HG02884 (cell line): ENCODE measurements around the gene SLC36A2.
A peak's percentile ranks its signal among the peaks of the same experiment; 100 is the strongest.
"Not testable (repeated sequence)": the region's sequence is repeated elsewhere in the genome, so short reads cannot be mapped to it uniquely, and the experiment has no call there.

Source experiments
- ATAC-seq: cut with Tn5 transposase; IDR thresholded peaks from one replicate; pipeline ENCODE4 v1.9.1; 2021; ENCODE audit warnings: mild to moderate bottlenecking, moderate library complexity; ENCODE audit not compliant: unreplicated experiment

SLC36A2 gene

DNA sequence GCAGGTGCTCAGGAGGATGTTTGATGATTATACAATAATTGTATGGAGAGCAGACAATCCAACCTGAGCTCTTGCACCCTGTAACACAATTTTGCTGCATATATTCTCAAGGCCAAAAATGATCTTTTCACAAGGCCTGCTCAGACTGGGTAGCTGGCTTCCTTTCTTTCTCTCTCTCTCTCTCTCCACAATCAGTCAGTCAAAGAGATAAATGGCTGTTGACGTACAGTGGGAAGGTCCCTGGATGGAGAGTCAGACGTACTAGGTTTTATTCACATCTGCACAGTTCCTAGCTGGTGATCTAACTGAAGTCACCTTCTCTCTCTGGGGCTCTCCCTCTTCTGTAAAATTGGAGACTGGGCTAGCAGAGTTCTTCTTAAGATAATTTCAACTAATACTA, 19.8 kb downstream of the SLC36A2 start:
- no peak for ATAC-seq

DNA sequence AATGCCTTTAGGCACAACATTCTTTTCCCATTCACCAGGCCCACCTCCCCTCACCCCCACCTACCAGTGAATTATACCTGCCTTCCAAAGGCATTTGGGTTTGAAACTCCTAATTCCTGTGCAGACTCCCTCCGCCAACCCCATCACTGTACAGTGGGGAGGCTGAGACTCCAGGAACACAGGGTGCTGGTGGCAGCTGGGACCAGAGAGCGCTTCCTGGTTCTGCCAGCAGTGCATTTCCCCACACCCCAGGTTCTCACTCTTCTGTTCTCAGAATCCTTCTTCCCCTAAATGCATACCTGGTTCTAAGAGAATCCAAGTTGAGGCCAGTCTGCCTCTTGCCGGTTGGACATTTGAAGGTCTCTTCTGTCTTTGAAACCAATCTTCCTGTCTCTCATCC, 21.1 kb downstream of the SLC36A2 start:
- ATAC-seq: no peak

DNA sequence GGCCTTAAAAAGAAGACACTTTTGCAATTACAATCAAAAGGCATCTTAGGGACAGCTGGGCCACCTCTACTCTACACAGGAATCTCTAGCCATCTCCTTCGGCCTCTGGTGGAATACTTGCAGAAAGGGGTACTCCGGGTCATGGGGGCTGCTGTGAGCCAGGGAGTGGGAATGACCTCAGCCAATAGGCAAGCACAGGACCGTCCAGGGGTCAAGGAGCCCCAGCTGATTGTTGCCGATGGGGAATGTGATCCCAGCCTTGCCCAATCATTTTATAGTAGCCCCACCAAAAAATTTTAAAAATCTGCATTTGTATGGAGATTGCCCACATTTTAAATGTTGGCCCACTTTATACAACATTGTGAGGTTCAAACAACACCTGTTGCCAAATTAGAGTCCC, 26.9 kb downstream of the SLC36A2 start:
- ATAC-seq: no peak

DNA sequence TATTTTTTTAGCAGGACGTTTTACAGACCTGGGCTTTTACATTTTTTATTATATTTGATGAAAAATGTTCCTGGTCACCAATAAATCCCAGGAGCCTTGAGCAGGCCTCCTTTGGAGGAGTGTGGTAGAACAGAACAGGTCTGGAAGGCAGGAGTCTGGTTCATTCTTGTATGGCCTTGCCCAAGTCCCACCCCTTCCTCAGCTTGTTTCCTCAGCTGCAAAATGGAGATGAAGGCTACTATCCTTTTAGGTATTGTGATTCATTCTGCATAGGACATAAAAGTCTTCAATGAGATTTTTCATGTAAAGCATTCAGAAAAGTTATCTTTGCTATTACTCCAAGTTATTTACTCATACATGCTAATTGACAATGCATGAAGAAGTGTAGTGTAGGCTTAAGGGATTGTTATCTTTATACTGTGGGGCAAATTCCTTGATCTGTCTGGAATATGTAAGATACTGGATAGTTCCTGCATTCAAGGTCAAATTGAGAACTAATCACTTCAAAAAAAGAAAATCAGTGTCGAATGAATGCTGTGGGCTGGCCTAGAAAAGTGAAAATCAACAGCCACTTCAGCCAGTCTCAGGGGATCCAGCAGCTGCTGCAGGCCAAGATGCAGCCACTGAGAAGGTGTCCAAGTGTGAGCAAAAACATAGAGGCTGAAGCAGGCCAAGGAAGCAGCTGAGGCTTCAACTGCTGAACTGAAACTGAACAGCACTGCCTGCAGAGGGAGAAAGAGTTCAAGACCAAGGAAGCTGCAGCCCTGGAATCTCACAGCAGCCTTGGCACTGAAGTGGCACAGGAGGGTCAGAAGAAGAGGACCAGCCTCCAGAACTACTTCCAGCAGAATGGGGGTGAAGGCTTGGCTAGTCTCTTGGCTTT, 28.3 kb downstream of the SLC36A2 start:
- no peak for ATAC-seq

- ATAC-seq: no peak
Observed at GRCh38 chr5:151317871-151318270, 29.5 kb downstream of the SLC36A2 start.

- peak; percentile 86 for ATAC-seq
Observed at GRCh38 chr5:151315998-151316597, 31.3 kb downstream of the SLC36A2 start.

DNA sequence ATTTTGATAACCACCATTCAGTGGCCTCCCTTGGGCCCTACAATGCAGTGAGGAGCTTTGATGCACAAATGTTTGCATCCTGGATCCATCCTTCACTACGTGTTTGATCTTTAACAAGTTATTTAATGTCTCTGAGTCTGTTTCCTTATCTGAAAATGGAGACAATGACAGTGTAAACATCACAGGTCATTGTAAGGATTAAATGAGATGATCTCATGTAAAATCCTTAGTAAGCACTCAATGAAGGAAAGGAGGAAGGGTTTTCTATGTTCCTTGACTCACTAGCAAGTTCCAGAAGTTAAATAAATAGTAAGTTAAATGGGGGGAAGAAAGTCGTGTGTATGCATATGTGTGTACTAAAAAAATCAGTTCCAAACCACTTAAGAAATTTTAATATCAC, 34.0 kb downstream of the SLC36A2 start:
- ATAC-seq: no peak

- ATAC-seq: no peak
Observed at GRCh38 chr5:151312756-151313324, 34.5 kb downstream of the SLC36A2 start.

DNA sequence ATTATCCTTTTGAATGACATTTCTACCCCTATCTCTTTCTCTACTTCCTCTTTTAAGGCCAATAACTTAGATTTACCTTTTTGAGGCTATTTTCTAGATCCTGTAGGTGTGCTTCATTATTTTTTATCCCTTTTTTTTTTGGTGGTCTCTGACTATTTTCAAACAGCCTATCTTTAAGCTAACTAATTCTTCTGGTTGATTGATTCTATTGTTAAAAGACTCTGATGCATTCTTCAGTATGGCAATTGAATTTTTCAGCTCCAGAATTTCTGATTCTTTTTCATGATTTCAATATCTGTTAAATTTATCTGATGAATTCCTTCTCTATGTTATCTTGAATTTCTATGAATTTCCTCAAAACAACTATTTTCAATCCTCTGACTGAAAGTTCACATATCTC, 36.4 kb downstream of the SLC36A2 start:
- ATAC-seq: no peak

- not testable (repeated sequence) for ATAC-seq
Observed at GRCh38 chr5:151309821-151310220, 37.5 kb downstream of the SLC36A2 start.

GRCh38 chr5:151309266-151309665, 38.1 kb downstream of the SLC36A2 start:
- not testable (repeated sequence) for ATAC-seq

GRCh38 chr5:151303666-151304065, 43.7 kb downstream of the SLC36A2 start, which contains the start of gene SLC36A3:
TSS of gene SLC36A3 (minus strand) at chr5:151303766. CDS start at chr5:151303354, 412 bp downstream.
- ATAC-seq: no peak

DNA sequence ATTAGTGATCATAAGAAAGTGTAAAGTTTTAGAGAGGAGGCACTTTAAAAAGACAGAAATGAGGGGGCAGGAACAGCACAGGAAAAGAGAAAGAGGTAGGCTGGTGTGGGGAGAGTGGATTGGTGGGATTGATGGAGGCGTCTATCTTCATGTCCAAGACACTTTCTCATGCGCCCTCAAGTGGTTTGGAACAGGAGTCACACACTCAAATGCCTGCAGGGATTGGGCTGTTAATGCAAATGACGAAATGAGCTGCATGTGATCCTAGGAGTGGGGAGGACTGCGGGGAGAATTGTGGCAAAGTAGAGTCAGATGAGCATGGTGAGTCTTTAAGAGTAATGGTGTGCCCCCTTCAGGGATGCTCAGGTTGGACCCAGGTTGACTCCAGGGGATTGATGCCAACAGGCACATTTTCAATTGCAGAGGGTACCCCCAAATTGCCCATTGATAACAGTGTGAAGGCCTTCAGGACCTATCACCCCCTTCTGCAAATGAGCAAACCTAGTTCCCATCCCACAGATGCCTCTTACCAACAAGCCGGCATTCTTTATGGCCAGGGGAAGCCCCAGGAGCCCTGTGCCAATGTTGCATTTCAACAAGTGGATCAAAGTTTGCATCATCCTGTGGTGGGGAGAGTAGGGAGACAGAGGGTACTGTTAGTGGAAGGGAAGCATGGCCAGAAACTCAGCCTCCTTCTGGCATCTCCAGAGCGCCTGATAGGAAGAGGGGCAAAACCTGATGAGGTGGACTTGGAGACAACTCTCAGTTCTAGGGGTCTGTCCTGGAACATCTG, 49.1 kb downstream of the SLC36A2 start:
- ATAC-seq: no peak

- ATAC-seq: no peak
Observed at GRCh38 chr5:151296974-151297373, 50.4 kb downstream of the SLC36A2 start.

- ATAC-seq: no peak
Observed at GRCh38 chr5:151296478-151296830, 50.9 kb downstream of the SLC36A2 start.

DNA sequence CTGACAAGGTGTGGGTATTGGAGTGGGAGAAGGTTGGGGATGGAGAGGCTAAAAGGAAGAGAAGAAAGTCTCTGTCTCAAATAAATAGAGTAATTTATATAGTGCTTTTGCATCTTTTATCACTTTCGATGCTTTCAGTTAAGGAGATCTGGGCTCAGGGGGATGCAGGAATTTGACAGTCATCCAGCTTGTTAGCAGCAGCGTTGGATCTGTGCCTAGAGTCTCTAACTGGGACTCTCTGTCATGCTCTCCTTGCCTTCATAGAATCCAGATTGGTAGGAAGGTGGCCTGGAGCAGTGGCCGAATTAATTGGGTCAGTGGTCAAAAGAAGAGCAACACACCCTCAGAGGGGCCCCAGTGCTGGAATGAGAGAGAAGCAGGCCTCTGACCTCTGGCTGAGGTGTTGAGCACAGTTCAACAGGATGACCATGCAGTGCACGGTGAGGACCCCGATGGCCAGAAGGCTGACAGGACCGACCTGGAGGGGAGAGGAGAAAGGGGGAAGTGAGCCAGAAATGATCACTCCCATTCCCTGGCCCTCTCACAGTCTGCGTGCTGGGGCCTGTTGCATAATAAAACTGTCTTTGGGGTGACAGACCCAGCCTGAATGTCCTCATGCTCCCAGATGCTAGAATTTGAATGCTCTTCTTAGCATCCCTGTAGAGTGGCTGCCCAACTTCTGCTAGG, 51.4 kb downstream of the SLC36A2 start:
- ATAC-seq: no peak

GRCh38 chr5:151295138-151295537, 52.2 kb downstream of the SLC36A2 start:
- no peak for ATAC-seq

DNA sequence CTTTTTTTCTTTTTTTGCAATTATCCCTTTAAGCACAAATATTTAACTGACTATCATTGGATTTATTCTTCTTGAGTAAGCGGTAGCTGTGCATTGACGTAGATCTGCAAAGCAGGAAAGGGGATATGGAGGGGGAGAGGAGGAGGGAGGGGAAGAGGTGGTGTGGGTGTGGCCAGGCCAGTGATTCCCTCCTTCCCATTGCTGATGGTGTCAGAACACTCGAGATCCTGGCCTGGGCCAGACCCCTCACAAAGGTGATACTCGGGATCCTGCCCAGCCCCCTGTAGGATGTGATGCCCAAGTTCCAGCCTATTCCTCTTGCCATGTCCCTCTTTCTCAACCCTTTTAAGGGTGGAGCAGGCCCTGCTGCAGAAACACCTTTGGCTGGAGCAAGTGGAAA, 53.7 kb downstream of the SLC36A2 start:
- no peak for ATAC-seq

DNA sequence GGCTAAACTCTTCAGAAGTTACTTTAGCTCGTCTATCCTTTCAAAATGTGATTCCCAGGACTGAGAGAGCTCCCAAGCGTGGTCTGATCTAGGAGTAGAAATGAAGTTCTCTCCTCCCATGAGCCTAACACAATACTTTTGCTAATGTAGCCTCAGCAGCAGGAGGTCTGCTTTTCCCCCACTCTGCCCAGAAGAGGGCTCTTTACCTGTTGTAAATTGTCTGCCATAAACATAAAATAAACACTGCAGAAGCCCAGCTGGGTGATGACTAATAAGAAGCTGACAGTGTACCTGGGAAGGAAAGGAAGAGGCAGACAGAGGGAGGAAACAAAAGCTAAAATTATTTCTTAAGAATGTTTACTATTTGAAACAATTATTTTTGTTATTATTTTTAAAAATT, 59.2 kb downstream of the SLC36A2 start:
- peak; percentile 60 for ATAC-seq

GRCh38 chr5:151286246-151286645, 61.1 kb downstream of the SLC36A2 start:
- no peak for ATAC-seq

- no peak for ATAC-seq
Observed at GRCh38 chr5:151285683-151286082, 61.7 kb downstream of the SLC36A2 start.
